Measurements from ENCODE around the gene RBM18.

RBM18 gene

DNA sequence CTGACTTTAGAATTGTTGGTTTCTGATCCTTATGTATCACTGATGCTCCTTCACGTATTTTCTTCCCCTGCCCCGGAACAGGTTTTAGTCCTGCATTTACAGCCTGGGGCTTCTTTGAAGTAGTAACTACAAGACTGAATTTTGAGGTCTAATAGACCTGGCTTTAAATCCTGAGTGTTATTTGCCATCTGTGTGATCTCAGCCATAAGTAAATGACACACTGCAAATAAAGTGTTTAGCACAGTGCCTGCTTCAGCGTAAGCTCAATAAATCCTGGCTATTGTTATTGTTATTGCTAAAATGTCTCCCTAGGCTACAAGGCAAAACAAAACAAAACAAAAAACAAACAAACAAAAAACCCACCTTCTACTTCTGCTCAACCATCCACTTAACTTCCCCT lies 20.3 kb downstream of the RBM18 start:
- Mint-ChIP-seq H3K9me3 (no peaks in the 10 kb centered on the region), H3K4me3 (no peak overlapping the region), H3K27me3 (ENCODE audit: low read depth) (no peaks in the 10 kb centered on the region), H3K36me3 (ENCODE audit: low read depth) (peaks cover 65% of the 10 kb centered on the region), H3K27ac (no peak overlapping the region), H3K4me1 (no peaks in the 10 kb centered on the region)
- TF ChIP-seq, protein P1, sequence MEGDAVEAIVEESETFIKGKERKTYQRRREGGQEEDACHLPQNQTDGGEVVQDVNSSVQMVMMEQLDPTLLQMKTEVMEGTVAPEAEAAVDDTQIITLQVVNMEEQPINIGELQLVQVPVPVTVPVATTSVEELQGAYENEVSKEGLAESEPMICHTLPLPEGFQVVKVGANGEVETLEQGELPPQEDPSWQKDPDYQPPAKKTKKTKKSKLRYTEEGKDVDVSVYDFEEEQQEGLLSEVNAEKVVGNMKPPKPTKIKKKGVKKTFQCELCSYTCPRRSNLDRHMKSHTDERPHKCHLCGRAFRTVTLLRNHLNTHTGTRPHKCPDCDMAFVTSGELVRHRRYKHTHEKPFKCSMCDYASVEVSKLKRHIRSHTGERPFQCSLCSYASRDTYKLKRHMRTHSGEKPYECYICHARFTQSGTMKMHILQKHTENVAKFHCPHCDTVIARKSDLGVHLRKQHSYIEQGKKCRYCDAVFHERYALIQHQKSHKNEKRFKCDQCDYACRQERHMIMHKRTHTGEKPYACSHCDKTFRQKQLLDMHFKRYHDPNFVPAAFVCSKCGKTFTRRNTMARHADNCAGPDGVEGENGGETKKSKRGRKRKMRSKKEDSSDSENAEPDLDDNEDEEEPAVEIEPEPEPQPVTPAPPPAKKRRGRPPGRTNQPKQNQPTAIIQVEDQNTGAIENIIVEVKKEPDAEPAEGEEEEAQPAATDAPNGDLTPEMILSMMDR (IDR thresholded peaks at IDR 0.05; ENCODE audit: unreplicated experiment in 3 of 3) = no peak

GRCh38 chr9:122239722-122240121 lies 24.9 kb downstream of the RBM18 start:
- H3K4me1 Mint-ChIP-seq = no peaks in the 10 kb centered on the region
- H3K9me3 Mint-ChIP-seq = no peaks in the 10 kb centered on the region
- H3K36me3 Mint-ChIP-seq (ENCODE audit: low read depth) = peaks cover 47% of the 10 kb centered on the region
- no peaks in the 10 kb centered on the region for H3K27me3 Mint-ChIP-seq (ENCODE audit: low read depth)
- no peak overlapping the region for H3K27ac Mint-ChIP-seq
- H3K4me3 Mint-ChIP-seq = no peak overlapping the region
- TF ChIP-seq, protein P1 (IDR thresholded peaks at IDR 0.05; ENCODE audit: unreplicated experiment in 3 of 3) = no peak

DNA sequence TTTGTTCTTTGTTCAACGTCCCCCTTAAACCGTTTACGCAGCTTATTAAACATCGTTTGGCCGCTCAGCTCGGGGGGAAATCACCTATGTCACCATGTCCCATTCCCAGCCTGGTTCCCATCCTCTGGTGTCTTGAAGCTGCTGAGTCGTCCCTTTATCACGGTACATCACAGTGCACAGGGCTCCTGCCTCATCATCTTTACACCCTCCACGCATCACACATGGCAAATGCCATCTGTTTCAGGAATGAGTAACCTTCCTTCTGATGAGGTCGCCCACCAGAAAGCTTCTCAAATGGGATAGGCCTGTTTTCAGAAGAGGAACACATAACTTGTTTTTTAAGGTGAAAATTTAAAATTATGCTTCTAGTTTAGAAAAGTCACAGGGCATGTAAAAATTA lies 28.0 kb downstream of the RBM18 start:
- peaks cover 25% of the 10 kb centered on the region for H3K36me3 Mint-ChIP-seq (ENCODE audit: low read depth)
- peaks cover 18% of the 10 kb centered on the region for H3K27me3 Mint-ChIP-seq (ENCODE audit: low read depth)
- H3K4me3 Mint-ChIP-seq = no peak overlapping the region
- no peak overlapping the region for H3K27ac Mint-ChIP-seq
- TF ChIP-seq, protein P1 (IDR thresholded peaks at IDR 0.05; ENCODE audit: unreplicated experiment in 3 of 3) = no peak
- H3K9me3 Mint-ChIP-seq = no peaks in the 10 kb centered on the region
- no peaks in the 10 kb centered on the region for H3K4me1 Mint-ChIP-seq

GRCh38 chr9:122234022-122234748 lies 30.5 kb downstream of the RBM18 start:
- H3K4me1 Mint-ChIP-seq = no peaks in the 10 kb centered on the region
- TF ChIP-seq, protein P1 (IDR thresholded peaks at IDR 0.05; ENCODE audit: unreplicated experiment in 3 of 3) = no peak
- H3K27ac Mint-ChIP-seq = no peak overlapping the region
- no peaks in the 10 kb centered on the region for H3K9me3 Mint-ChIP-seq
- H3K36me3 Mint-ChIP-seq (ENCODE audit: low read depth) = peaks cover 9% of the 10 kb centered on the region
- no peak overlapping the region for H3K4me3 Mint-ChIP-seq
- peaks cover 18% of the 10 kb centered on the region for H3K27me3 Mint-ChIP-seq (ENCODE audit: low read depth)

DNA sequence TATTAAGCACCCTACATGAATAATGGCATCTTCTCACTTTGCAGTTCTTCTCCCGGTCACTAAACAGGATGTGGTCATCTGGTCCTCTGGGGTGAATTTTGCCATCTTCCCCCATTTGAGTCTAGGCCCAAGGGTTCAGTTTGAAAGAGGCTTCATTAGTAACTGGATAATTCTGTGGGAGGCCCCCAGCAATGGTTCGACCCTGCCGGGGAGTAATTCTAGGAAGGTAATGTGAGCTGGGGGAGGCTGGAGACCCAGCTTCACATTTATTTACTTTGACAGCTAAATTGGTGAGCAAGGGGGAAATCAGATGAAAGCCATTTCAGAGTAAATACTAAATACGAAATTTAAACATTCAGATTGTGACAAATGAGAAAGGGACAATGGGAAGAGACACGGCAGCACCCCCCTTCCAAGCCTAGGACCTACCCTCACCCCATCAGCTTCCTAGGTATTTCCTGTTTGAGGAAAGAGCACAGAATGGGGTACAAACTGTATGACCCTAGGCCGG lies 31.8 kb downstream of the RBM18 start:
- Mint-ChIP-seq H3K36me3 (ENCODE audit: low read depth) (no peaks in the 10 kb centered on the region), H3K4me1 (no peaks in the 10 kb centered on the region), H3K4me3 (no peak overlapping the region), H3K27me3 (ENCODE audit: low read depth) (peaks cover 24% of the 10 kb centered on the region), H3K27ac (no peak overlapping the region), H3K9me3 (no peaks in the 10 kb centered on the region)
- TF ChIP-seq, protein P1 (IDR thresholded peaks at IDR 0.05; ENCODE audit: unreplicated experiment in 3 of 3) = no peak

DNA sequence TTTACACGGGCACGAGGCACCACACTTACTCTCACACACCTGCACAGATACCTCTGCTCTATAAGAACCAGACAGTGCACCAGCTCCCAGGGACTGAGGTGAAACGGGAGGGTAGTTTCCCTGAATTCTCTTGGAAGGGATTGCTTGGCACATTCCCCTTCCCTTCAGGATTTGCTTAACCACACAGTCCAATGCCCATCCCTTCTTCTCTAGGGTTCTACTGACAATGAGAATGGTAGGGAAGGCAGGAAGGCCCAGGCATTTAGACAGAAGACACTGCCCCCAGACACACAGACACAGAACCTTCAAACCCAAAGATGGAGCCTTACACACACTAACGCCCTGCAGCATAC lies 35.2 kb downstream of the RBM18 start:
- peaks cover 2% of the 10 kb centered on the region for H3K9me3 Mint-ChIP-seq
- no peak overlapping the region for H3K4me3 Mint-ChIP-seq
- TF ChIP-seq, protein P1 (IDR thresholded peaks at IDR 0.05; ENCODE audit: unreplicated experiment in 3 of 3) = no peak
- H3K36me3 Mint-ChIP-seq (ENCODE audit: low read depth) = no peaks in the 10 kb centered on the region
- H3K27ac Mint-ChIP-seq = no peak overlapping the region
- H3K4me1 Mint-ChIP-seq = peaks cover 9% of the 10 kb centered on the region
- peaks cover 58% of the 10 kb centered on the region for H3K27me3 Mint-ChIP-seq (ENCODE audit: low read depth)
